Measurements from ENCODE around the gene STT3B.

Gene STT3B

DNA sequence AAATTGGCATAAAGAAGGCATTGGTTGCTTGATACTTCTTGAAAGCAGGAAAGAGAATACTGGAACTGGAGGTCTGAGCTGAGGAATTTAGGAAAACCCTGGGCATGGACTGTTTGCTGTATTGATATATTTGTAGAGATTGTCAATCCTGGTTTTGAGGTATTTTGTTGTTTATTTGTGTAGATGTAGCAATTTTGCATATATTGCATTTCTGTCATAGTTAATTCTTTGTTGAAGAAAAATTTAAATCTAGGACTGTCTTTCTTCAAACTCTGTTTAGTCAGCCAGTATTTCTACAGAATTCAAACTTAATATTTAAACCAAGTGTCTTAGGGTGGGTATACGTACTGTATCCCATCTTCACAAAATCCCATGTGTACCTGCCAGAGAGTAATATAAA, 9.5 kb downstream of the STT3B start:
- no peak for DNase-seq
- in situ Hi-C loops (cut with HindIII; ENCODE audit: low pct_ligation_motif_present, low pct_unique_long_range_greater_than_20kb, low sequenced_read_pairs), result no loop called here

DNA sequence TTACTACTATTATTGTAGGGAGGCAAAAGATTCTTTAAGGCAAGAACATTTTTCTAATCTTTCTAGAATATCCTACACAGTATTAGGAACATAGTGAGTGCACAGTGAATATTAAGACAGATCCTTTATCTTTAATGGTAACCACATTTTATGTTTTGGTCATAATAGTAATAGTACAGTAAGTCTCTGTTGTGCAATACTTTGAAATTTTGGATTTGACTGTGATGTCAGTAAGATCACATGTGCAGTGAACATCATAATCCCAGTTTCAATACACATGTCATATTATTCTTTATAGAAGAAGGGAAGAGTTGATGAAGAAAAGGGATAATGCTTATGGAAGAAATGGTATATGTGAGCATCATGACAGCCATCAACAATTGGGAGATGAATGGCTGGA, 10.7 kb downstream of the STT3B start:
- DNase-seq, result no peak
- in situ Hi-C loops (cut with HindIII; ENCODE audit: low pct_ligation_motif_present, low pct_unique_long_range_greater_than_20kb, low sequenced_read_pairs), result no loop called here

GRCh38 chr3:31544634-31545033, 11.9 kb downstream of the STT3B start:
- in situ Hi-C loops (cut with HindIII; ENCODE audit: low pct_ligation_motif_present, low pct_unique_long_range_greater_than_20kb, low sequenced_read_pairs), result no loop called here
- DNase-seq, result no peak

- in situ Hi-C loops (cut with HindIII; ENCODE audit: low pct_ligation_motif_present, low pct_unique_long_range_greater_than_20kb, low sequenced_read_pairs), result no loop called here
- no peak for DNase-seq
Measured at GRCh38 chr3:31546162-31546561, 13.4 kb downstream of the STT3B start.

DNA sequence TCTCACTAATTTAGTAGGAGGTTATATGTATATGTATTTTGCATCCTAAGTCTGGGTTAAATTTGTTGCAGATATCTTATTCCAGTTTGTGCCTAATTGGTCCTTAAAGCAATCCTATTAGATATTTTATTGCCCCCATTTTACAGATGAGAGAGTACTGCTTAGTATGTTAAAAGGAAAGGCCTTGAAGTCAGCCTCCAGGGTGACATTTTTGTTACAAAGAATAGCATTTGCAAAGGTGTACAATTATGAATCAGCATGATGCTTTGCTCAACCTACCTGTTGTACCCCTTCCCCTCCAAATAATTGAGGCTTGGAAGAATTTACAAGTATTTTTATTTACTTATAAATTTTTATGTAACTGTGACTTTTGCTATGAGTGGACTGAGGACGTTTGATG, 14.0 kb downstream of the STT3B start:
- in situ Hi-C loops (cut with HindIII; ENCODE audit: low pct_ligation_motif_present, low pct_unique_long_range_greater_than_20kb, low sequenced_read_pairs), result no loop called here
- DNase-seq, result no peak

GRCh38 chr3:31550452-31551251, 17.9 kb downstream of the STT3B start:
- in situ Hi-C loops (cut with HindIII; ENCODE audit: low pct_ligation_motif_present, low pct_unique_long_range_greater_than_20kb, low sequenced_read_pairs), result no loop called here
- peak; percentile 41 for DNase-seq

DNA sequence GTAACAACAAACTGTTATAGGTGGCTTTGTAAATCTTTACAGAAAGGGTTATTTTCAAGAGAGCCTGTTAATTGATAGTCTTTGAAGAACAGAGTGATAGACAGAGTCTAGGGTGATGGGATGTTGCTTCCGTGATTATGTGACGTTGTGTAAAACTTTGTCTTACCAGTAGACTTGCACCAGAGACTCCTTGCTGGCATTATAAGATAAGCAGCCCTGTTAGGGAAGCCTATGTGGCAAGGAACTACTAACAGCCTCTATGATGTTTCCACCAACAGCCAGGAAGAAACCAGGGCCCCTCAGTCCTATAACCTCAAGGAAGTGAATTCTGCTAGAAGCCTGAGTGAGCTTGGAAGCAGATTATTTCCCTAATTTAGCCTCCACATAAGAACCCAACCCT, 18.9 kb downstream of the STT3B start:
- no peak for DNase-seq
- in situ Hi-C loops (cut with HindIII; ENCODE audit: low pct_ligation_motif_present, low pct_unique_long_range_greater_than_20kb, low sequenced_read_pairs), result no loop called here

DNA sequence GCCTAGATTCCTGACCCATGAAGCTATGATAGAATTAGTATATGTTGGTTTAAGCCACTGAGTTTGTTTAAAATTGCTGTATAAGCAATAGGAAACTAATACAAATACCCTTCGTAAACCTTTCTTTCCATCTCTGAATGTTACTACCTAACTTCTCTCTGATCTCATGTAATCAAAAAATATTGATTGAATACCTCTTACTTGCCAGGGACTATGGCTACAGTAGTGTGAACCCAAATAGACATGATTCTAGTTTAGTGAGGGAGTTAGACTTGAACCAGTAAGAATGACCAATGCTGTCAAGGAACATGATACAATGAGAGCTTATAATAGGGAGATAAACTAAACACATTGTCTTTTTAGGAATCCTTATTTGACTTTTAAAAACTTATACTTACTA, 19.4 kb downstream of the STT3B start:
- DNase-seq, result no peak
- in situ Hi-C loops (cut with HindIII; ENCODE audit: low pct_ligation_motif_present, low pct_unique_long_range_greater_than_20kb, low sequenced_read_pairs), result no loop called here

- in situ Hi-C loops (cut with HindIII; ENCODE audit: low pct_ligation_motif_present, low pct_unique_long_range_greater_than_20kb, low sequenced_read_pairs), result no loop called here
- DNase-seq, result no peak
Measured at GRCh38 chr3:31553258-31553657, 20.5 kb downstream of the STT3B start.

GRCh38 chr3:31555204-31555603, 22.5 kb downstream of the STT3B start:
- DNase-seq, result no peak
- in situ Hi-C loops (cut with HindIII; ENCODE audit: low pct_ligation_motif_present, low pct_unique_long_range_greater_than_20kb, low sequenced_read_pairs), result no loop called here

GRCh38 chr3:31559872-31560534, 27.3 kb downstream of the STT3B start:
- no peak for DNase-seq
- in situ Hi-C loops (cut with HindIII; ENCODE audit: low pct_ligation_motif_present, low pct_unique_long_range_greater_than_20kb, low sequenced_read_pairs), result no loop called here

DNA sequence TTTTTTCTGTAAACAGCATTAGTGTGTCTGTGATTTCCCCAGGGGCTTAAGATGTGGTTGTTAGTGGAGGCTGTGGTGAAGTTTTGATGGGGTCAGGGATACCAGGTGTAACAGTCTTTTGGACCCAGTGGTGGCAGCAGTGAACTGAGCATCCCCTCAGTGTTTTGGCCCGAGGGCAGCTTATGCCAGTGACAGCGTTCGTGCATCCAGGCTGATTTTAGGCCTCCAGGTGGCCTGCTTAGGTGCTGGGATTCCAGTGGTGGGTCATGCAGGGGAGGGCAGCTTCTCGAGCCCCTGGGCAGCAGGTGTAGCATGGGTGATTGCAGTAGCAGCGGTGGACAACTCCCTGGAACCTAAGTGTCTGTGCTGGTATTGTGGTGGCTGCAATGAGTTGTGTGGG, 29.2 kb downstream of the STT3B start:
- in situ Hi-C loops (cut with HindIII; ENCODE audit: low pct_ligation_motif_present, low pct_unique_long_range_greater_than_20kb, low sequenced_read_pairs), result no loop called here
- no peak for DNase-seq

DNA sequence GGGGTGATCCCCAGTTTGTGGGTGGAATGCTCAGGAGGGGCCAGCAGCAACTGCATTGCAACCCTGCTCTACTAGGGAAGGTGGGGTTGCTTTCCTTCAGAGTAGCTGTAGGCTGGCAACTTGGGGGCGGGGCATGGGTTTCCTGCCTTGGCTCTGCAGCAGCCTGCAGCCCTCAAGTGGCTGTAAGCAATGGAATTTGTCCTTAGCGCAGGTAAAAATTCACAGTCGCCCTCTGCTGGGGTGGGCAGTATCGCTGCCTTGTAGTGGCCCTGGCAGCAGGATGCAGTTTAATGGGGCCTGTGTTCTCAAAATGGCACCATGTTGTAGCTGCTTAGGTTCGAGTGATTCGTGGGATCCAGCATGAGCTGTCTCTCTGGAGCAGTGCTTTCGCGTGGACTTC, 29.8 kb downstream of the STT3B start:
- in situ Hi-C loops (cut with HindIII; ENCODE audit: low pct_ligation_motif_present, low pct_unique_long_range_greater_than_20kb, low sequenced_read_pairs), result no loop called here
- no peak for DNase-seq

GRCh38 chr3:31565288-31565687, 32.6 kb downstream of the STT3B start:
- no peak for DNase-seq
- in situ Hi-C loops (cut with HindIII; ENCODE audit: low pct_ligation_motif_present, low pct_unique_long_range_greater_than_20kb, low sequenced_read_pairs), result no loop called here

GRCh38 chr3:31567036-31567435, 34.3 kb downstream of the STT3B start:
- peak; percentile 24 for DNase-seq
- in situ Hi-C loops (cut with HindIII; ENCODE audit: low pct_ligation_motif_present, low pct_unique_long_range_greater_than_20kb, low sequenced_read_pairs), result no loop called here

GRCh38 chr3:31568649-31569048, 35.9 kb downstream of the STT3B start:
- no peak for DNase-seq
- in situ Hi-C loops (cut with HindIII; ENCODE audit: low pct_ligation_motif_present, low pct_unique_long_range_greater_than_20kb, low sequenced_read_pairs), result no loop called here

DNA sequence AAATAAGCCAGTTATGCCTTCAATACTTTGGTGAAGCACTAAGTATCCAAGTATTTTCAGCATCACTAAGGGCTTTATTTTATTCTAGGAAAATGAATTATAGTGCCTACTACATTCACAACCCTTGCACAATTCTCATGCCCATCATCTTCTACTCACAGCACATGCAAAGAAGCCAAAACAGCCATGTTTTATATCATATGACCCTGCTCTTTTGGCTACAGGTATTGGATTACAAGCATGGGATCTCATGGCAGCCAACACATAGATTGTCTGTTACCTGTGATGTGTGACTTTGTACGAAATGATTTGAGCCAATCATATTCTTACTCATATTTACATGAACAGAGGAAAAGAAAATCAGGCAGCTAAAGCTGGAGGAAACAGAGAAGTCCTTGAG, 38.6 kb downstream of the STT3B start:
- no peak for DNase-seq
- in situ Hi-C loops (cut with HindIII; ENCODE audit: low pct_ligation_motif_present, low pct_unique_long_range_greater_than_20kb, low sequenced_read_pairs), result no loop called here

DNA sequence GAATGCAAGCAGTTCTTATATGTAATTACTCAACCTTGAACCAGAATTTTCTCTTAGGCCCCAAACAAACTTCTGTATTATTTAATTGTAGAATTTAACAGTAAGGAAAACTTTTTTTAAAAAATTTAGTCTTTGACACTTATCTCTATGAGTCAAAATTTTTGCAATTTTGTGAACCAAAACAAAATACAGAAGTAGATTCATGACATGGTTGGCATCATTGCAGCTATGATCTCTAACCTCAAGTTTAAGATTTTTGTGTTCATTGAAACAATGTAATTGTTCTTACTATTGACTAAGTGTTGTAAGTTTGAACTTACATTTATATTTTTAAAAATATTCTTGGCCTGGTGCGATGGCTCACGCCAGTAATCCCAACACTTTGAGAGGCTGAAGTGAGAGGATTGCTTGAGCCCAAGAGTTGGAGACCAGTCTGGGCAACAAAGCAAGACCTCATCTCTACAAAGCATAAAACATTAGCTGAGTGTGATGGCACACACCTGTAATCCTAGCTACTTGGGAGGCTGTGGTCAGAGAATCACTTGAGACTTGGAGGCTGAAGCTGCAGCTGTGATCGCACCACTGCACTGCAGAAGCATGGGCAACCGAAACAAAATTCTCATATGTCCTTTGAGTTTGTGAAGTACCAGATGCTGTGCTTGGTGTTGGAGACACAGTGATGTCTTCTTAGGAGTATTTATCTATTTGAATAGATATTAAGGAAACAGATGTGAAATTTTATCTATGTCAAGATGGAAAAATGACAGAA, 39.7 kb downstream of the STT3B start:
- in situ Hi-C loops (cut with HindIII; ENCODE audit: low pct_ligation_motif_present, low pct_unique_long_range_greater_than_20kb, low sequenced_read_pairs), result no loop called here
- no peak for DNase-seq

- in situ Hi-C loops (cut with HindIII; ENCODE audit: low pct_ligation_motif_present, low pct_unique_long_range_greater_than_20kb, low sequenced_read_pairs), result no loop called here
- DNase-seq, result no peak
Measured at GRCh38 chr3:31573036-31573779, 40.5 kb downstream of the STT3B start.
